Measurements from ENCODE around the gene GRWD1. TPM values are rescaled to one million over a fixed set of nuclear protein-coding genes. Genes with fewer than 3 reads are reported as not detected.

The GRWD1 gene
- total RNA-seq, 2 donors from 2014 or later: 26.2 to 39.7 TPM

- intact Hi-C loops (cut with DNase I): no loop called here
- Histone ChIP-seq H3K4me1 (replicated peaks) (peaks cover 4% of the 10 kb centered on the region), H3K27me3 (replicated peaks; ENCODE audit: insufficient read depth) (no peaks in the 10 kb centered on the region), H3K9me3 (no peaks in the 10 kb centered on the region), H3K27ac (no peak overlapping the region), H3K4me3 (no peak overlapping the region), H3K36me3 (no peaks in the 10 kb centered on the region)
- no peak for TF ChIP-seq POLR2AphosphoS5 (IDR thresholded peaks at IDR 0.05)
- TF ChIP-seq CTCF (IDR thresholded peaks at IDR 0.05): no peak
- WGBS: 94% methylated on average over 20 of the region's 20 CpGs
- no peak for DNase-seq (ENCODE audit: low spot score)
Measured at GRCh38 chr19:48441360-48442050, 4.3 kb upstream of the GRWD1 start.

- Histone ChIP-seq H3K36me3 (no peaks in the 10 kb centered on the region), H3K27me3 (replicated peaks; ENCODE audit: insufficient read depth) (no peaks in the 10 kb centered on the region), H3K27ac (no peak overlapping the region), H3K9me3 (no peaks in the 10 kb centered on the region), H3K4me1 (replicated peaks) (peaks cover 4% of the 10 kb centered on the region), H3K4me3 (peak overlapping the region in 1 of 2 donors; percentile 23)
- intact Hi-C loops (cut with DNase I): no loop called here
- TF ChIP-seq POLR2A (IDR thresholded peaks at IDR 0.05) (no peak), POLR2AphosphoS5 (IDR thresholded peaks at IDR 0.05) (no peak), CTCF (IDR thresholded peaks at IDR 0.05) (no peak)
- no peak for DNase-seq (ENCODE audit: low spot score)
- 39% methylated on average over 56 of the region's 94 CpGs for WGBS
Measured at GRCh38 chr19:48442116-48443035, 3.4 kb upstream of the GRWD1 start.

- Histone ChIP-seq H3K36me3 (no peaks in the 10 kb centered on the region), H3K4me1 (replicated peaks) (peaks cover 4% of the 10 kb centered on the region), H3K4me3 (peak overlapping the region; percentile 23 to 30), H3K9me3 (no peaks in the 10 kb centered on the region), H3K27ac (no peak overlapping the region), H3K27me3 (replicated peaks; ENCODE audit: insufficient read depth) (no peaks in the 10 kb centered on the region)
- no peak for DNase-seq (ENCODE audit: low spot score)
- TF ChIP-seq POLR2A (IDR thresholded peaks at IDR 0.05): no peak
- no peak for TF ChIP-seq CTCF (IDR thresholded peaks at IDR 0.05)
- TF ChIP-seq POLR2AphosphoS5 (IDR thresholded peaks at IDR 0.05): no peak
- 2% methylated on average over 9 of the region's 60 CpGs for WGBS
- intact Hi-C loops (cut with DNase I): no loop called here
Measured at GRCh38 chr19:48443256-48443655, 2.5 kb upstream of the GRWD1 start.

- no peak for TF ChIP-seq CTCF (IDR thresholded peaks at IDR 0.05)
- no peak for TF ChIP-seq POLR2A (IDR thresholded peaks at IDR 0.05)
- no peak for TF ChIP-seq POLR2AphosphoS5 (IDR thresholded peaks at IDR 0.05)
- intact Hi-C loops (cut with DNase I): no loop called here
- peak overlapping the region; percentile 12 to 23 for H3K4me3 ChIP-seq
- H3K27me3 ChIP-seq (replicated peaks; ENCODE audit: insufficient read depth): no peaks in the 10 kb centered on the region
- no peaks in the 10 kb centered on the region for H3K9me3 ChIP-seq
- no peak for DNase-seq (ENCODE audit: low spot score)
- WGBS: 11% methylated on average over 25 of the region's 45 CpGs
- peaks cover 4% of the 10 kb centered on the region for H3K4me1 ChIP-seq (replicated peaks)
- no peak overlapping the region for H3K27ac ChIP-seq
- no peaks in the 10 kb centered on the region for H3K36me3 ChIP-seq
Measured at GRCh38 chr19:48443731-48444128, 2.1 kb upstream of the GRWD1 start.
